Stomach (tissue), 19 donors: ENCODE measurements around the gene STYXL1. TPM values are rescaled to one million over a fixed set of nuclear protein-coding genes. Genes with fewer than 3 reads are reported as not detected.
"Not testable (repeated sequence)": the region's sequence is repeated elsewhere in the genome, so short reads cannot be mapped to it uniquely, and the experiment has no call there.

Experiments
- DNase-seq, 2 donors: peaks; one replicate each; pipeline versions ENCODE4 v3.0.0 to v3.0.0-alpha.2; 2013 to 2019
- H3K27ac ChIP-seq, 5 donors: fragments of 200-600 bp in 4 of 5; sonication (generic) in 4 of 5; one replicate each; pipeline ENCODE4 v1.5.1; 2013 to 2019; ENCODE audit warnings: mild to moderate bottlenecking in 1 of 5, moderate library complexity in 1 of 5
- H3K27me3 ChIP-seq, 3 donors: fragments of 200-600 bp; sonication (generic); one replicate each; pipeline ENCODE4 v1.5.1; 2017 to 2019; ENCODE audit warnings: mixed run types in 1 of 3
- H3K36me3 ChIP-seq, 4 donors: fragments of 200-600 bp; sonication (generic); 1 replicate in 3 of 4; 2 replicates in 1 of 4; pipeline ENCODE4 v1.5.1; 2016 to 2019
- H3K4me1 ChIP-seq, 4 donors: fragments of 200-600 bp; sonication (generic); one replicate each; pipeline ENCODE4 v1.5.1; 2016 to 2019
- H3K4me3 ChIP-seq, 4 donors: fragments of 200-600 bp; sonication (generic) in 3 of 4; one replicate each; pipeline ENCODE4 v1.5.1; 2016 to 2019; ENCODE audit warnings: mild to moderate bottlenecking in 1 of 4
- H3K9me3 ChIP-seq, 4 donors: fragments of 200-600 bp; sonication (generic); one replicate each; pipeline ENCODE4 v1.5.1; 2016 to 2019
- EP300 ChIP-seq: sonication (generic); formaldehyde crosslinking; IDR thresholded peaks from one replicate; pipeline ENCODE4 v1.6.1; 2017; ENCODE audit warnings: antibody characterized with exemption
- POLR2A ChIP-seq, 4 donors: fragments of 450-650 bp; IDR thresholded peaks; one replicate each; pipeline ENCODE4 v1.6.1; 2016; ENCODE audit warnings: antibody characterized with exemption in 4 of 4, control low read depth in 2 of 4, mild to moderate bottlenecking in 1 of 4, moderate library complexity in 1 of 4
- POLR2AphosphoS5 ChIP-seq, 3 donors: sonication (generic); formaldehyde crosslinking; IDR thresholded peaks; one replicate each; pipeline ENCODE4 v1.6.1; 2016; ENCODE audit warnings: antibody characterized with exemption in 3 of 3
- WGBS, 5 donors: extraction: QIAGEN DNeasy Blood & Tissue Kit in 3 of 5; methylation state at CpG; one replicate each; pipeline versions ENCODE4 v1.1.5 to v1.1.7; 2013 to 2018; 5-methylcytosine and 5-hydroxymethylcytosine counted together
- intact Hi-C: fragments of 100-400 bp; cut with DNase I; formaldehyde crosslinking; loops from one replicate; pipeline ENCODE4 v1.15.1; 2023; ENCODE audit warnings: low total_unique reads
- long read RNA-seq, 10 donors: transcript quantifications; one replicate each; lab custom pipeline, GENCODE V29; 2026
- polyA plus RNA-seq, 3 donors: library from polyadenylated mRNA; stranded (reverse); fragments of 200-250 nt; gene quantifications; one replicate each; pipeline ENCODE4 v1.2.3, GENCODE V29; 2013
- total RNA-seq, 5 donors: library from RNA; depleted of rRNA; stranded (reverse); fragments of >200 nt; gene quantifications; one replicate each; pipeline versions ENCODE4 v1.1.0 to v1.2.3, GENCODE V29; 2014 to 2016
- TF ChIP-seq, protein P1 (sequence below), 7 experiments: fragments of 450-650 bp in 4 of 7; fragments of 200-600 bp in 3 of 7; sonication (generic) in 3 of 7; IDR thresholded peaks; one replicate each; pipeline ENCODE4 v1.5.1; 2016 to 2019; ENCODE audit warnings: antibody characterized with exemption in 7 of 7, control low read depth in 2 of 7, mild to moderate bottlenecking in 1 of 7
- donor health status: healthy with polysubstance abuse.
- donor health status: Bipolar disorder and iron deficiency.
- donor health status: healthy.

STYXL1 gene
- 10 to 100 TPM; 12.3 to 58.1 (median 17.8) TPM for total RNA-seq
- polyA plus RNA-seq, result 10 to 100 TPM; 37.0 to 57.4 (median 45.4) TPM
- long read RNA-seq, donor 1, partial matches to known transcripts, result 0 of 1 reads
- long read RNA-seq, donor 1, other reads (novel, unspliced or antisense), result 0 of 1 reads
- long read RNA-seq, donor 2, result 0 reads
- long read RNA-seq, donor 3, result 0 reads
- long read RNA-seq, donor 4, result 0 reads
- long read RNA-seq, donor 5, result 0 reads
- long read RNA-seq, donor 6, partial matches to known transcripts, result 638 of 676 reads
- long read RNA-seq, donor 6, other reads (novel, unspliced or antisense), result 36 of 676 reads
- long read RNA-seq, donor 7, partial matches to known transcripts, result 0 of 1 reads
- long read RNA-seq, donor 7, other reads (novel, unspliced or antisense), result 0 of 1 reads
- long read RNA-seq, donor 8, partial matches to known transcripts, result 0 of 2 reads
- long read RNA-seq, donor 8, other reads (novel, unspliced or antisense), result 0 of 2 reads
- long read RNA-seq, donor 9, partial matches to known transcripts, result 0 of 3 reads
- long read RNA-seq, donor 9, other reads (novel, unspliced or antisense), result 0 of 3 reads
- long read RNA-seq, donor 10, partial matches to known transcripts, result 0 of 1 reads
- long read RNA-seq, donor 10, other reads (novel, unspliced or antisense), result 0 of 1 reads

GRCh38 chr7:76047811-76048667, at the start of gene STYXL1, which contains the start of gene MDH2:
Gene STYXL1 (minus strand): TSS chr7:76048000. CDS start chr7:76030523, 17,477 bp downstream.
Gene MDH2 (plus strand): TSS chr7:76048106. CDS start chr7:76048161, 55 bp downstream.
- 0 to 1% (median 0%) methylated on average over 21 to 58 of the region's 58 CpGs for WGBS, 5 donors
- H3K27ac ChIP-seq, result peak within 1 kb of the TSS; percentile 94 to 96 (median 94)
- TF ChIP-seq, protein P1, sequence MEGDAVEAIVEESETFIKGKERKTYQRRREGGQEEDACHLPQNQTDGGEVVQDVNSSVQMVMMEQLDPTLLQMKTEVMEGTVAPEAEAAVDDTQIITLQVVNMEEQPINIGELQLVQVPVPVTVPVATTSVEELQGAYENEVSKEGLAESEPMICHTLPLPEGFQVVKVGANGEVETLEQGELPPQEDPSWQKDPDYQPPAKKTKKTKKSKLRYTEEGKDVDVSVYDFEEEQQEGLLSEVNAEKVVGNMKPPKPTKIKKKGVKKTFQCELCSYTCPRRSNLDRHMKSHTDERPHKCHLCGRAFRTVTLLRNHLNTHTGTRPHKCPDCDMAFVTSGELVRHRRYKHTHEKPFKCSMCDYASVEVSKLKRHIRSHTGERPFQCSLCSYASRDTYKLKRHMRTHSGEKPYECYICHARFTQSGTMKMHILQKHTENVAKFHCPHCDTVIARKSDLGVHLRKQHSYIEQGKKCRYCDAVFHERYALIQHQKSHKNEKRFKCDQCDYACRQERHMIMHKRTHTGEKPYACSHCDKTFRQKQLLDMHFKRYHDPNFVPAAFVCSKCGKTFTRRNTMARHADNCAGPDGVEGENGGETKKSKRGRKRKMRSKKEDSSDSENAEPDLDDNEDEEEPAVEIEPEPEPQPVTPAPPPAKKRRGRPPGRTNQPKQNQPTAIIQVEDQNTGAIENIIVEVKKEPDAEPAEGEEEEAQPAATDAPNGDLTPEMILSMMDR (IDR thresholded peaks at IDR 0.05), result peak in 1 of 7 experiments; percentile 7
- TF ChIP-seq EP300 (no peak), POLR2A (IDR thresholded peaks at IDR 0.05) (peak in 2 of 4 donors; percentile 57 to 90), POLR2AphosphoS5 (IDR thresholded peaks at IDR 0.05) (peak; percentile 86 to 98 (median 92))
- H3K9me3 ChIP-seq, result no peaks in the 10 kb centered on the region
- H3K4me3 ChIP-seq, result peak within 1 kb of the TSS; percentile 86 to 97 (median 92)
- peaks cover 21 to 85% (median 54%) of the 10 kb centered on the region in 4 donors for H3K4me1 ChIP-seq
- DNase-seq, result peak; percentile 96 to 98
- H3K36me3 ChIP-seq, result peaks cover 0 to 23% (median 18%) of the 10 kb centered on the region in 4 donors
- H3K27me3 ChIP-seq, result no peaks in the 10 kb centered on the region
- intact Hi-C loops, result no loop called here

DNA sequence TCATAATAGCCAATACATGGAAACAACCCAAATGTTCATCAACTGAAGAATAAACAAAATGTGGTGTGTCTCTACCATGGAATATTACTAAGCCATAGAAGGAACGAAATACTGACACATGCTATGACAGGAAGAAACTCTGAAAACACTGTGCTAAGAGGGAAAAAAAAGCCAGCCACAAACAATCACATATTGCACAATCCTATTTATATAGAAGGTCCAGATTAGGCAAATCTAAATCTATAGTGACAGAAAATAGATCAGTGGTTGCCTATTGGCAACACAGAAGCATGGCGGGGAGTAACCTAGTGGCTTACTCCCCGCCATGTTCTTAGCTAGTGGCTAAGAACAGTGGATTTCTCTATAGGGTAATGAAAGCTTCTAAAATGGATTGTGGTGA, 48.1 kb upstream of the STYXL1 start:
- Histone ChIP-seq H3K4me3 (no peak overlapping the region), H3K4me1 (no peaks in the 10 kb centered on the region)

DNA sequence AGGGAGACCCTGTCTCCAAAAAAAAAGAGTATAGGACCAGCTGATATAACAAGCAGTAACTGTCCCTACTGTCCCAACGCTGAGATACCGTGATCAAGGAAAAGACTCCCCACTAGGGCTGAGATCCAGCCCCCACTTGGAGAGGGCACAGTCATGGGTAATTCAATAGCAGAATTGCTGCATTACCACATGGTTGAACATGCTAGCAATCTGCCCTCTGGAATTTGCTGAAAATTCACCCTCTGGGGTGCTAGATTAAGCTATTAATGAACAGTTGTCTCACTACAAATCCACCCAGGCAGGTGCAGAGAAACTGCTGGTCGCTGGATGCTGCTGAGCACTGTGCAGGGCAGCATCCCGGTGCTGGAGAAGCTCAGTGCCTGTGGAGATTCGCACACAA, 46.5 kb upstream of the STYXL1 start:
- H3K36me3 ChIP-seq, H3K9me3 ChIP-seq, H3K4me1 ChIP-seq, H3K27ac ChIP-seq, DNase-seq, H3K4me3 ChIP-seq, H3K27me3 ChIP-seq, intact Hi-C loops: not testable (repeated sequence)
- WGBS, 5 donors, result 85 to 93% (median 92%) methylated on average over 5 of the region's 5 CpGs

More for the DNA sequence above, 48.1 kb upstream of the STYXL1 start:
- Histone ChIP-seq H3K27ac (no peak overlapping the region), H3K27me3 (peaks cover 0 to 4% (median 0%) of the 10 kb centered on the region in 3 donors), H3K9me3 (no peaks in the 10 kb centered on the region), H3K36me3 (no peaks in the 10 kb centered on the region)
- intact Hi-C loops, result no loop called here
- no peak for TF ChIP-seq POLR2AphosphoS5 (IDR thresholded peaks at IDR 0.05)
- TF ChIP-seq POLR2A (IDR thresholded peaks at IDR 0.05), result no peak
- TF ChIP-seq EP300, result no peak
- TF ChIP-seq, protein P1 (IDR thresholded peaks at IDR 0.05), result no peak
- WGBS, 5 donors, result 79 to 98% (median 81%) methylated on average over 3 of the region's 3 CpGs
- DNase-seq, result no peak

- DNase-seq, intact Hi-C loops, H3K36me3 ChIP-seq, H3K4me1 ChIP-seq, H3K4me3 ChIP-seq, H3K27me3 ChIP-seq, H3K9me3 ChIP-seq, H3K27ac ChIP-seq: not testable (repeated sequence)
- 73 to 92% (median 88%) methylated on average over 3 to 5 of the region's 5 CpGs for WGBS, 5 donors
Observed at GRCh38 chr7:76093531-76093930, 45.7 kb upstream of the STYXL1 start.

DNA sequence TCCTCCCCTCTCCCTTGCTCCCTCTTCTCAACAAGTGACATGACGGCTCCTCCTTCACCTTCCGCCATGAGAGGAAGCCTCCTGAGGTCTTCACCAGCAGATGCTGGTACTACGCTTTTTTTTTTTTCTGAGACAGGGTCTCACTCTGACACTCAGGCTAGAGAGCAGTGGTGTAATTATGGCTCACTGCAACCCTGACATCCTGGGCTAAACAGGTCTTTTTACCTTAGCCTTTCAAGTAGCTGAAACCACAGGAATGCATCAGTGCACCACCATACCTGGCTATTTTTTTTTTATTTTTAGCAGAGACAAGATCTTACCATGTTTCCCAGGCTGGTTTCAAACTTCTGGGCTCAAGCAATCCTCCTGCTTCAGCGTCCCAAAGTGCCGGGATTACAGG, 43.7 kb upstream of the STYXL1 start:
- WGBS, 5 donors, result 89 to 94% (median 94%) methylated on average over 5 of the region's 5 CpGs
- TF ChIP-seq POLR2A (IDR thresholded peaks at IDR 0.05), result no peak
- TF ChIP-seq EP300, result no peak
- TF ChIP-seq, protein P1 (IDR thresholded peaks at IDR 0.05), result no peak
- TF ChIP-seq POLR2AphosphoS5 (IDR thresholded peaks at IDR 0.05), result no peak
- Histone ChIP-seq H3K4me1 (peaks cover 0 to 7% (median 0%) of the 10 kb centered on the region in 4 donors), H3K4me3 (no peak overlapping the region), H3K27ac (no peak overlapping the region), H3K36me3 (no peaks in the 10 kb centered on the region), H3K9me3 (no peaks in the 10 kb centered on the region), H3K27me3 (peaks cover 0 to 4% (median 0%) of the 10 kb centered on the region in 3 donors)
- intact Hi-C loops, result no loop called here
- DNase-seq, result no peak
